GM23248 (cell line): ENCODE measurements around the gene RBM17. TPM values are rescaled to one million over a fixed set of nuclear protein-coding genes. Genes with fewer than 3 reads are reported as not detected.
"Not testable (repeated sequence)": the region's sequence is repeated elsewhere in the genome, so short reads cannot be mapped to it uniquely, and the experiment has no call there.

ENCODE experiments used
- DNase-seq: peaks from one replicate; pipeline ENCODE4 v3.0.0-alpha.2; 2015
- H2AFZ ChIP-seq: fragments of 200-600 bp; sonication (generic); 2 replicates; pipeline ENCODE4 v1.6.1; 2016; ENCODE audit warnings: antibody characterized with exemption
- H3F3A ChIP-seq: fragments of 200-600 bp; sonication (generic); 2 replicates; pipeline ENCODE4 v1.6.1; 2016; ENCODE audit warnings: mild to moderate bottlenecking, antibody characterized with exemption, mixed run types; ENCODE audit not compliant: insufficient read depth
- H3K27ac ChIP-seq: fragments of 200-600 bp; sonication (generic); 2 replicates; pipeline ENCODE4 v1.5.1; 2016; ENCODE audit warnings: mild to moderate bottlenecking
- H3K27me3 ChIP-seq: fragments of 200-600 bp; sonication (generic); replicated peaks from 2 replicates; pipeline ENCODE4 v1.6.1; 2016; ENCODE audit warnings: mild to moderate bottlenecking; ENCODE audit not compliant: insufficient read depth
- H3K36me3 ChIP-seq: fragments of 200-600 bp; sonication (generic); 2 replicates; pipeline ENCODE4 v1.6.1; 2016; ENCODE audit warnings: low read depth, mild to moderate bottlenecking
- H3K4me1 ChIP-seq: fragments of 200-600 bp; sonication (generic); 2 replicates; pipeline ENCODE4 v1.6.1; 2016; ENCODE audit warnings: mild to moderate bottlenecking; ENCODE audit not compliant: insufficient read depth
- H3K4me2 ChIP-seq: fragments of 200-600 bp; sonication (generic); one replicate; pipeline ENCODE4 v1.6.1; 2016; ENCODE audit warnings: mild to moderate bottlenecking; ENCODE audit not compliant: unreplicated experiment
- H3K4me3 ChIP-seq: fragments of 200-600 bp; sonication (generic); 2 replicates; pipeline ENCODE4 v1.5.1; 2016; ENCODE audit warnings: mild to moderate bottlenecking
- H3K79me2 ChIP-seq: fragments of 200-600 bp; sonication (generic); 2 replicates; pipeline ENCODE4 v1.6.1; 2016; ENCODE audit warnings: mild to moderate bottlenecking; ENCODE audit not compliant: insufficient read depth
- H3K9ac ChIP-seq: fragments of 200-600 bp; sonication (generic); 2 replicates; pipeline ENCODE4 v1.6.1; 2016; ENCODE audit warnings: mild to moderate bottlenecking
- H3K9me2 ChIP-seq: fragments of 200-600 bp; sonication (generic); 2 replicates; pipeline ENCODE4 v1.6.1; 2016; ENCODE audit warnings: mixed run types, mild to moderate bottlenecking, moderate library complexity; ENCODE audit not compliant: insufficient read depth
- H3K9me3 ChIP-seq: fragments of 200-600 bp; sonication (generic); one replicate; pipeline ENCODE4 v1.6.1; 2017; ENCODE audit warnings: low read depth
- H4K20me1 ChIP-seq: fragments of 200-600 bp; sonication (generic); 2 replicates; pipeline ENCODE4 v1.6.0; 2016; ENCODE audit not compliant: insufficient read depth
- EZH2 ChIP-seq: fragments of 200-600 bp; sonication (generic); IDR thresholded peaks from 2 replicates; pipeline ENCODE4 v1.6.1; 2018; ENCODE audit warnings: antibody characterized with exemption, mild to moderate bottlenecking; ENCODE audit not compliant: insufficient read depth, poor library complexity, severe bottlenecking
- EZH2phosphoT487 ChIP-seq: fragments of 200-600 bp; sonication (generic); IDR thresholded peaks from 2 replicates; pipeline ENCODE4 v1.6.1; 2018; ENCODE audit warnings: antibody characterized with exemption, moderate library complexity, mild to moderate bottlenecking, low read depth; ENCODE audit not compliant: insufficient read depth
- WGBS, 2 experiments: methylation state at CpG; one replicate each; pipeline ENCODE4 v1.1.6; 2015 to 2017; ENCODE audit warnings: low lambda C conversion rate in 2 of 2, low coverage in 1 of 2; ENCODE audit errors: missing lambda C conversion rate in 2 of 2; 5-methylcytosine and 5-hydroxymethylcytosine counted together
- in situ Hi-C: fragments of 300-500 bp; cut with MboI; formaldehyde crosslinking; loops from 2 replicates; pipeline ENCODE4 v1.15.0; 2020
- polyA plus RNA-seq: library from polyadenylated mRNA; unstranded; fragments of >200 nt; fragmentation: Nextera tagmentation; extraction: Ambion mirVana; gene quantifications from 2 replicates; pipeline ENCODE4 v1.2.1, GENCODE V29; 2016
- total RNA-seq: library from RNA; depleted of rRNA; stranded (reverse); fragments of >200 nt; shearing (Covaris generic); gene quantifications from 2 replicates; pipeline ENCODE4 v1.2.3, GENCODE V29; 2014

Gene RBM17
- total and polyA plus RNA-seq, 2 experiments from 2014 or later = 24.1 to 99.9 TPM

DNA sequence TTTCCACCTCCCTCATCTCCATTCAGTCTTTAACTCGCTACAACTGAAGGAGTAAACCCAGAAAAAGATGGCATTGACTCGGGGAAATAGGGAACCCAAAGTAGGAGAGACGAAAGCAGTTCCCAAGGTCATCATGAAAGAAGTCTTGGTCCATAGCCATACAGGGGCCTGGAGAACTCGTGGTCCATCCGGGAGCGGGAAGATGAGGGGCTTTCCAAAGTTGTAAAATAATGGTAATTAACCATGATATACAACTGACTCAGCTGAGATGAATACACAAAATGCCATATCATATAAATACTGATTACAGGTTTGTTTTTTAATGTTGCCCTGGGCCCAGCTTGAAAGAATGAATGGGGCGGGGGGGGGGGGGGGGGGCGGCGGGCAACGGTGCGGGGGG lies 32.3 kb downstream of the RBM17 start:
- Histone ChIP-seq H2AFZ (no peak overlapping the region), H3K9ac (no peak overlapping the region), H3K27me3 (no peaks in the 10 kb centered on the region), H3K4me3 (no peak overlapping the region), H4K20me1 (no peaks in the 10 kb centered on the region), H3K27ac (no peak overlapping the region), H3K9me2 (no peaks in the 10 kb centered on the region), H3K36me3 (peaks cover 8% of the 10 kb centered on the region), H3K79me2 (no peaks in the 10 kb centered on the region), H3K4me2 (no peak overlapping the region), H3F3A (peaks cover 3% of the 10 kb centered on the region; the same call in 1 of the 2 replicates), H3K4me1 (peaks cover 7% of the 10 kb centered on the region), H3K9me3 (no peaks in the 10 kb centered on the region)
- 64 to 79% methylated on average over 7 to 11 of the region's 11 CpGs for WGBS, 2 experiments
- no peak for DNase-seq
- TF ChIP-seq EZH2 (no peak), EZH2phosphoT487 (no peak)
- in situ Hi-C loops = no loop called here

- Histone ChIP-seq H3K4me2 (no peak overlapping the region), H3K36me3 (no peaks in the 10 kb centered on the region), H3K9ac (no peak overlapping the region), H3K27ac (no peak overlapping the region), H3K79me2 (no peaks in the 10 kb centered on the region), H3K4me1 (peaks cover 9% of the 10 kb centered on the region), H3F3A (peaks cover 1% of the 10 kb centered on the region; the same call in 1 of the 2 replicates), H3K9me2 (no peaks in the 10 kb centered on the region), H4K20me1 (no peaks in the 10 kb centered on the region), H3K9me3 (no peaks in the 10 kb centered on the region), H2AFZ (no peak overlapping the region), H3K4me3 (no peak overlapping the region), H3K27me3 (no peaks in the 10 kb centered on the region)
- in situ Hi-C loops = no loop called here
- WGBS, 2 experiments = 28 to 37% methylated on average over 5 of the region's 5 CpGs
- DNase-seq = peak; percentile 9
- TF ChIP-seq EZH2 (no peak), EZH2phosphoT487 (no peak)
Measured at GRCh38 chr10:6123532-6123931, 34.7 kb downstream of the RBM17 start.

DNA sequence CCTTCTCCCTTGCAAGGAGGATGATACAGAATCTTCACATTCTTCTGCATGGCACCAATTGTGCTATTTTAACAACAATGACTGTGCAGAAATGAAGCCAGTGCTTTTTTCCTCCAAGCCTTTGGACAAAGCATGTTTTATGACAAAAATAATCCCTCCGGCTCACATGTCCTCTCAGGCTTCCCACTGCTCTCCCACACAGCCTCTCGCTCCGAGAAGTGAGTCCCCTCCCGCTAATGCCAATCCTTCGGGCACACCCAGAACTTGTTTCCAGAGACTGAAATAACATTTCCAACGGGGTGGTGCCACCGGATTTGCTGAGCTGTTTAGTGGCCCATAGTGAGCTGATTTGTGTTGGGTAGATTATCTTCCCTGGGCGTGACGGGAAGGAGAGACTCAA lies 35.8 kb downstream of the RBM17 start:
- in situ Hi-C loops = no loop called here
- DNase-seq = peak; percentile 45
- Histone ChIP-seq H3K9me3 (no peaks in the 10 kb centered on the region), H3K4me3 (0 out of 2 replicates have a peak overlapping the region, but pooled peaks have one; percentile 2), H4K20me1 (no peaks in the 10 kb centered on the region), H3F3A (peaks cover 8% of the 10 kb centered on the region), H2AFZ (0 out of 2 replicates have a peak overlapping the region, but pooled peaks have one; percentile 58), H3K79me2 (no peaks in the 10 kb centered on the region), H3K27me3 (no peaks in the 10 kb centered on the region), H3K36me3 (no peaks in the 10 kb centered on the region), H3K4me2 (peak overlapping the region; percentile 30), H3K9me2 (no peaks in the 10 kb centered on the region), H3K27ac (no peak overlapping the region), H3K4me1 (peaks cover 16% of the 10 kb centered on the region), H3K9ac (no peak overlapping the region)
- TF ChIP-seq EZH2 = no peak
- no peak for TF ChIP-seq EZH2phosphoT487
- WGBS, 2 experiments = 19 to 20% methylated on average over 9 of the region's 9 CpGs

DNA sequence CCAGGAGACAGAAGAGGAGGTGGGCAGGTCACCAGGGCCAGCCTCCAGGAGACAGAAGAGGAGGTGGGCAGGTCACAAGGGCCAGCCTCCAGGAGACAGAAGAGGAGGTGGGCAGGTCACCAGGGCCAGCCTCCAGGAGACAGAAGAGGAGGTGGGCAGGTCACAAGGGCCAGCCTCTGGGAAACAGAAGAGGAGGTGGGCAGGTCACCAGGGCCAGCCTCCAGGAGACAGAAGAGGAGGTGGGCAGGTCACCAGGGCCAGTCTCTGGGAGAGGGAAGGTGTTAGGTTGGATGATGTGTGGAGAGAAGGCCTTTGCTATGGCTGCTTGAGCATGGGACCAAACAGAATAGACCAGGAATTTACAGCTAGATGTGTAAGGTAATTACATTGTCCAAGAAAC lies 38.6 kb downstream of the RBM17 start:
- H3K4me2 ChIP-seq, H3K36me3 ChIP-seq, H4K20me1 ChIP-seq, H3K9me3 ChIP-seq, H3F3A ChIP-seq, in situ Hi-C loops, H3K4me3 ChIP-seq, H3K27me3 ChIP-seq, DNase-seq, H3K9ac ChIP-seq, H3K79me2 ChIP-seq, H3K27ac ChIP-seq, H3K9me2 ChIP-seq, H2AFZ ChIP-seq: not testable (repeated sequence)
- H3K4me1 ChIP-seq = peaks cover 16% of the 10 kb centered on the region

GRCh38 chr10:6128087-6128486 lies 39.3 kb downstream of the RBM17 start:
- no peak for DNase-seq
- H3K9ac ChIP-seq = no peak overlapping the region
- no peaks in the 10 kb centered on the region for H3K36me3 ChIP-seq
- H3K79me2 ChIP-seq = no peaks in the 10 kb centered on the region
- H3K9me2 ChIP-seq = no peaks in the 10 kb centered on the region
- no peak for TF ChIP-seq EZH2
- TF ChIP-seq EZH2phosphoT487 = no peak
- H3K27ac ChIP-seq = no peak overlapping the region
- no peak overlapping the region for H2AFZ ChIP-seq
- H3K4me2 ChIP-seq = no peak overlapping the region
- peaks cover 8% of the 10 kb centered on the region for H3F3A ChIP-seq
- H3K4me3 ChIP-seq = no peak overlapping the region
- peaks cover 16% of the 10 kb centered on the region for H3K4me1 ChIP-seq
- WGBS, 2 experiments = 79 to 84% methylated on average over 8 of the region's 8 CpGs
- in situ Hi-C loops = no loop called here
- H4K20me1 ChIP-seq = no peaks in the 10 kb centered on the region
- H3K27me3 ChIP-seq = no peaks in the 10 kb centered on the region
- H3K9me3 ChIP-seq = no peaks in the 10 kb centered on the region
